ENCODE measurements around the gene RAB20. TPM values are rescaled to one million over a fixed set of nuclear protein-coding genes. Genes with fewer than 3 reads are reported as not detected.

The RAB20 gene
- total and polyA plus RNA-seq, 3 donors from 2014 or later: 22.0 to 41.1 (median 27.2) TPM

DNA sequence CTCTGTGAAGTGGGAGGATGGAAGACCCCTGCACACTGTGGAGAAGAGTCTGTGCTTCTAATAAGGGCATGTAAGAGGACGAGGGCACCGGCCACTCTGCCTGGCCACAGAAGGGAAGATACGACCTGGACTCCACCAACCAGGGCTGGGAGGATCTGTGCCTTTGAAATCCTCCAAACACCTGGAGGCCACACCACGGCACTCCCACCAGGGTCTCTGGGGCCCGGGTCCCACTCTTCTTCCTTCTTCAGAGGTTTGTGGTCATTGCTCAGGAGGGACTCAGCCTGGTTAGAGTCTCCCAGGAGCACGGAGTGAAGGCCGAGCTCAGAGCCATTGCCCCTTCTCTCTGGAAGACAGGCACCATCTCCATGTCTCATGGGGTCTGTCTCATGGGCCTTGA is 42.0 kb downstream of the RAB20 start:
- 90 to 92% methylated on average over 7 of the region's 7 CpGs for WGBS, 2 donors
- H3K27me3 ChIP-seq: no peaks in the 10 kb centered on the region
- DNase-seq: no peak
- no peaks in the 10 kb centered on the region for H3K9me3 ChIP-seq
- intact Hi-C loops (cut with DNase I; ENCODE audit: low total_unique reads): no loop called here
- H3K4me3 ChIP-seq: no peak overlapping the region
- TF ChIP-seq POLR2A (IDR thresholded peaks at IDR 0.05): no peak
- TF ChIP-seq, protein P1, sequence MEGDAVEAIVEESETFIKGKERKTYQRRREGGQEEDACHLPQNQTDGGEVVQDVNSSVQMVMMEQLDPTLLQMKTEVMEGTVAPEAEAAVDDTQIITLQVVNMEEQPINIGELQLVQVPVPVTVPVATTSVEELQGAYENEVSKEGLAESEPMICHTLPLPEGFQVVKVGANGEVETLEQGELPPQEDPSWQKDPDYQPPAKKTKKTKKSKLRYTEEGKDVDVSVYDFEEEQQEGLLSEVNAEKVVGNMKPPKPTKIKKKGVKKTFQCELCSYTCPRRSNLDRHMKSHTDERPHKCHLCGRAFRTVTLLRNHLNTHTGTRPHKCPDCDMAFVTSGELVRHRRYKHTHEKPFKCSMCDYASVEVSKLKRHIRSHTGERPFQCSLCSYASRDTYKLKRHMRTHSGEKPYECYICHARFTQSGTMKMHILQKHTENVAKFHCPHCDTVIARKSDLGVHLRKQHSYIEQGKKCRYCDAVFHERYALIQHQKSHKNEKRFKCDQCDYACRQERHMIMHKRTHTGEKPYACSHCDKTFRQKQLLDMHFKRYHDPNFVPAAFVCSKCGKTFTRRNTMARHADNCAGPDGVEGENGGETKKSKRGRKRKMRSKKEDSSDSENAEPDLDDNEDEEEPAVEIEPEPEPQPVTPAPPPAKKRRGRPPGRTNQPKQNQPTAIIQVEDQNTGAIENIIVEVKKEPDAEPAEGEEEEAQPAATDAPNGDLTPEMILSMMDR (IDR thresholded peaks at IDR 0.05): no peak
- H3K36me3 ChIP-seq (ENCODE audit: low read depth, missing control alignments): no peaks in the 10 kb centered on the region
- H3K4me1 ChIP-seq: peaks cover 20% of the 10 kb centered on the region
- H3K27ac ChIP-seq: peak overlapping the region in 1 of 2 donors; percentile 36

DNA sequence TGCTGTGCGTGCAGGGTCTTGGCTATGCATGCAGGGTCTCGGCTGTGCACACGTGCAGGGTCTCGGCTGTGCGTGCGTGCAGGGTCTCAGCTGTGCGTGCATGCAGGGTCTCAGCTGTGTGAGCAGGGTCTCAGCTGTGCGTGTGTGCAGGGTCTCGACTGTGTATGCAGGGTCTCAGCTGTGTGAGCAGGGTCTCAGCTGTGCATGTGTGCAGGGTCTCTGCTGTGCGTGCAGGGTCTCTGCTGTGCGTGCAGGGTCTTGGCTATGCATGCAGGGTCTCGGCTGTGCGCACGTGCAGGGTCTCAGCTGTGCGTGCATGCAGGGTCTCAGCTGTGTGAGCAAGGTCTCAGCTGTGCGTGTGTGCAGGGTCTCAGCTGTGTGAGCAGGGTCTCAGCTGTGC is 42.5 kb downstream of the RAB20 start:
- Histone ChIP-seq H3K36me3 (ENCODE audit: low read depth, missing control alignments) (no peaks in the 10 kb centered on the region), H3K27me3 (no peaks in the 10 kb centered on the region), H3K27ac (no peak overlapping the region), H3K4me3 (no peak overlapping the region), H3K9me3 (no peaks in the 10 kb centered on the region), H3K4me1 (peaks cover 16% of the 10 kb centered on the region)
- intact Hi-C loops (cut with DNase I; ENCODE audit: low total_unique reads): no loop called here
- WGBS, 2 donors: 80 to 89% methylated on average over 1 to 16 of the region's 16 CpGs
- DNase-seq: no peak
- TF ChIP-seq, protein P1 (IDR thresholded peaks at IDR 0.05): no peak
- TF ChIP-seq POLR2A (IDR thresholded peaks at IDR 0.05): no peak

DNA sequence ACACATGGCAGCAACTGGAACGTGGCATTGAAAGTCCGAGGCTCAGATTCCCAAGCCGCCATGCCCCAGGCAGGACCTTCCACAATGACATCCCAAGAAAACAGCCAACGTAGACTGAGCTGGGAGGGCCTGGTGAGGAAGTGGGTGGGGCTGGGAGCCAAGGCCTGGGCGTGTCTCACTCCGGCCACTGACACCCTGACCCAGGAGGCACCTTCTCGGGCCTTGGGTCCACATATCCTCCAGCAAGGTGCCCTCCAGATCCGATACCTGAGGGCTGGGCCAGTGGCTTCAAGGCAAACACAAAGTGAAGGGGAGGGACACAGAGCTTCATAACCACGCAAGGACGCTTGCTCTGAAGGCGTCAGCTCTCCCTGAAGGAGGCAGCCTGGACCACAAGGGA is 43.0 kb downstream of the RAB20 start:
- no peak for DNase-seq
- Histone ChIP-seq H3K27ac (no peak overlapping the region), H3K4me3 (no peak overlapping the region), H3K27me3 (no peaks in the 10 kb centered on the region), H3K36me3 (ENCODE audit: low read depth, missing control alignments) (no peaks in the 10 kb centered on the region), H3K9me3 (no peaks in the 10 kb centered on the region), H3K4me1 (peaks cover 13% of the 10 kb centered on the region)
- WGBS, 2 donors: 85 to 91% methylated on average over 8 to 11 of the region's 11 CpGs
- intact Hi-C loops (cut with DNase I; ENCODE audit: low total_unique reads): no loop called here
- no peak for TF ChIP-seq POLR2A (IDR thresholded peaks at IDR 0.05)
- TF ChIP-seq, protein P1 (IDR thresholded peaks at IDR 0.05): no peak

DNA sequence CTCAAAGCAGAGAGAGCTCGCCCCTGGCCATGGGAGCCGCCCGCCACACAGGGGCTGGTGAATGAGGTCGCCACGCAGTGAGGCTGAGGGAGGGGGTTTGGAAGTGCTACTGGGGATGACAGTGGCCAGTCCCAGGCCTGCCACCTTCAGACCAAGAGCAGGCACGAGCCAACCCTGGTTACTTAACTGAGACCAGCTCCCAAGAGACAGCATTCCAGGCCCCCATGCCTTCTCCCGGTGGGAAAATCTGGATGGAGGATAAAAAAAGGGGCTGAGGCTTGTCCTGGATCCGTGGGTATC is 43.3 kb downstream of the RAB20 start:
- peaks cover 13% of the 10 kb centered on the region for H3K4me1 ChIP-seq

More for the DNA sequence above, 43.3 kb downstream of the RAB20 start:
- TF ChIP-seq POLR2A (IDR thresholded peaks at IDR 0.05): no peak
- TF ChIP-seq, protein P1 (IDR thresholded peaks at IDR 0.05): no peak
- Histone ChIP-seq H3K27ac (no peak overlapping the region), H3K36me3 (ENCODE audit: low read depth, missing control alignments) (no peaks in the 10 kb centered on the region), H3K27me3 (no peaks in the 10 kb centered on the region), H3K9me3 (no peaks in the 10 kb centered on the region), H3K4me3 (no peak overlapping the region)
- intact Hi-C loops (cut with DNase I; ENCODE audit: low total_unique reads): no loop called here
- WGBS, 2 donors: 83 to 87% methylated on average over 7 to 8 of the region's 8 CpGs
- DNase-seq: no peak

Measured in testis (tissue), 3 donors.